ENCODE measurements around the gene MRRF.

The MRRF gene

GRCh38 chr9:122277285-122277897 lies 12.7 kb downstream of the MRRF start:
- CTCF ChIA-PET: no interaction called here
- POLR2A ChIA-PET: no interaction called here
- TF ChIP-seq L3MBTL2 (conservative IDR thresholded peaks at IDR 0.05): no peak
- TF ChIP-seq NFRKB (IDR thresholded peaks at IDR 0.05): no peak
- no peak for TF ChIP-seq LEF1 (IDR thresholded peaks at IDR 0.05; ENCODE audit: borderline replicate concordance)
- no peak for TF ChIP-seq TARDBP (IDR thresholded peaks at IDR 0.05)
- DNase-seq (ENCODE audit: extremely low spot score): no peak

- ChIA-PET POLR2A (interaction anchor here (0.7 to 1.1 kb wide), 2 partner anchors 17 to 46 kb away, joined by 3 read pairs; partner anchors contain the start of genes MRRF and RBM18), CTCF (no interaction called here)
- no peak for TF ChIP-seq FOXK2 (IDR thresholded peaks at IDR 0.05)
- no peak for TF ChIP-seq CTBP1 (IDR thresholded peaks at IDR 0.05; ENCODE audit: borderline replicate concordance)
- TF ChIP-seq BHLHE40 (IDR thresholded peaks at IDR 0.05; ENCODE audit: borderline replicate concordance): no peak
- TF ChIP-seq TARDBP (IDR thresholded peaks at IDR 0.05): no peak
- no peak for TF ChIP-seq ELF4 (IDR thresholded peaks at IDR 0.05)
- no peak for TF ChIP-seq FOXA1 (IDR thresholded peaks at IDR 0.05)
- TF ChIP-seq SUZ12 (IDR thresholded peaks at IDR 0.05): no peak
- TF ChIP-seq PKNOX1 (IDR thresholded peaks at IDR 0.05): no peak
- no peak for TF ChIP-seq FOXM1 (IDR thresholded peaks at IDR 0.05; ENCODE audit: borderline replicate concordance)
- no peak for TF ChIP-seq SP1 (IDR thresholded peaks at IDR 0.05)
- TF ChIP-seq ZNF384 (IDR thresholded peaks at IDR 0.05): no peak
- no peak for TF ChIP-seq ARNT (IDR thresholded peaks at IDR 0.05)
- no peak for TF ChIP-seq L3MBTL2 (conservative IDR thresholded peaks at IDR 0.05)
- no peak for TF ChIP-seq LEF1 (IDR thresholded peaks at IDR 0.05; ENCODE audit: borderline replicate concordance)
- no peak for TF ChIP-seq NFRKB (IDR thresholded peaks at IDR 0.05)
- no peak for TF ChIP-seq HDGF (IDR thresholded peaks at IDR 0.05; ENCODE audit: borderline replicate concordance)
These were observed 16.7 kb downstream of the MRRF start for GRCh38 chr9:122281368-122281767.

GRCh38 chr9:122286764-122287163 lies 22.1 kb downstream of the MRRF start:
- POLR2A ChIA-PET: no interaction called here
- CTCF ChIA-PET: no interaction called here
- no peak for DNase-seq (ENCODE audit: extremely low spot score)
- TF ChIP-seq FOXM1 (IDR thresholded peaks at IDR 0.05; ENCODE audit: borderline replicate concordance) (no peak), SP1 (IDR thresholded peaks at IDR 0.05) (no peak), HDGF (IDR thresholded peaks at IDR 0.05; ENCODE audit: borderline replicate concordance) (no peak), TARDBP (IDR thresholded peaks at IDR 0.05) (no peak), PKNOX1 (IDR thresholded peaks at IDR 0.05) (no peak), FOXK2 (IDR thresholded peaks at IDR 0.05) (no peak), BHLHE40 (IDR thresholded peaks at IDR 0.05; ENCODE audit: borderline replicate concordance) (no peak), CTBP1 (IDR thresholded peaks at IDR 0.05; ENCODE audit: borderline replicate concordance) (no peak), SUZ12 (IDR thresholded peaks at IDR 0.05) (no peak), NFRKB (IDR thresholded peaks at IDR 0.05) (no peak), FOXA1 (IDR thresholded peaks at IDR 0.05) (no peak), ZNF384 (IDR thresholded peaks at IDR 0.05) (no peak), ELF4 (IDR thresholded peaks at IDR 0.05) (no peak), L3MBTL2 (conservative IDR thresholded peaks at IDR 0.05) (no peak), ARNT (IDR thresholded peaks at IDR 0.05) (no peak), LEF1 (IDR thresholded peaks at IDR 0.05; ENCODE audit: borderline replicate concordance) (no peak)

More at GRCh38 chr9:122281368-122281767, 16.7 kb downstream of the MRRF start:
- no peak for DNase-seq (ENCODE audit: extremely low spot score)

GRCh38 chr9:122287214-122287720 lies 22.6 kb downstream of the MRRF start:
- DNase-seq (ENCODE audit: extremely low spot score): no peak
- ChIA-PET POLR2A (no interaction called here), CTCF (no interaction called here)
- TF ChIP-seq LEF1 (IDR thresholded peaks at IDR 0.05; ENCODE audit: borderline replicate concordance): no peak
- TF ChIP-seq ZNF384 (IDR thresholded peaks at IDR 0.05): no peak
- no peak for TF ChIP-seq TARDBP (IDR thresholded peaks at IDR 0.05)

GRCh38 chr9:122291458-122291857 lies 26.8 kb downstream of the MRRF start:
- ChIA-PET POLR2A (no interaction called here), CTCF (no interaction called here)
- no peak for DNase-seq (ENCODE audit: extremely low spot score)
- TF ChIP-seq FOXK2 (IDR thresholded peaks at IDR 0.05) (no peak), ARNT (IDR thresholded peaks at IDR 0.05) (no peak), SUZ12 (IDR thresholded peaks at IDR 0.05) (no peak), L3MBTL2 (conservative IDR thresholded peaks at IDR 0.05) (no peak), LEF1 (IDR thresholded peaks at IDR 0.05; ENCODE audit: borderline replicate concordance) (no peak), FOXM1 (IDR thresholded peaks at IDR 0.05; ENCODE audit: borderline replicate concordance) (no peak), BHLHE40 (IDR thresholded peaks at IDR 0.05; ENCODE audit: borderline replicate concordance) (no peak), TARDBP (IDR thresholded peaks at IDR 0.05) (no peak), CTBP1 (IDR thresholded peaks at IDR 0.05; ENCODE audit: borderline replicate concordance) (no peak), FOXA1 (IDR thresholded peaks at IDR 0.05) (no peak), HDGF (IDR thresholded peaks at IDR 0.05; ENCODE audit: borderline replicate concordance) (no peak), SP1 (IDR thresholded peaks at IDR 0.05) (no peak), PKNOX1 (IDR thresholded peaks at IDR 0.05) (no peak), ELF4 (IDR thresholded peaks at IDR 0.05) (no peak), ZNF384 (IDR thresholded peaks at IDR 0.05) (no peak), NFRKB (IDR thresholded peaks at IDR 0.05) (no peak)

GRCh38 chr9:122294531-122294930 lies 29.8 kb downstream of the MRRF start:
- no peak for TF ChIP-seq CTBP1 (IDR thresholded peaks at IDR 0.05; ENCODE audit: borderline replicate concordance)
- DNase-seq (ENCODE audit: extremely low spot score): no peak
- CTCF ChIA-PET: no interaction called here
- POLR2A ChIA-PET: no interaction called here
